Activated CD4-positive, alpha-beta T cell treated with anti-CD3 and anti-CD28 coated beads, Interleukin-2, Interleukin-6, amounts not matched to agents 100 ng/mL and 50 ng/mL, durations not matched to agents 16 hours and 8 hours (primary cell): ENCODE results near the gene PARP3.
"Not testable (repeated sequence)": the region's sequence is repeated elsewhere in the genome, so short reads cannot be mapped to it uniquely, and the experiment has no call there.

ENCODE experiments used
- DNase-seq: peaks from one replicate; pipeline ENCODE4 v3.0.0-alpha.2; 2020

PARP3 gene

DNA sequence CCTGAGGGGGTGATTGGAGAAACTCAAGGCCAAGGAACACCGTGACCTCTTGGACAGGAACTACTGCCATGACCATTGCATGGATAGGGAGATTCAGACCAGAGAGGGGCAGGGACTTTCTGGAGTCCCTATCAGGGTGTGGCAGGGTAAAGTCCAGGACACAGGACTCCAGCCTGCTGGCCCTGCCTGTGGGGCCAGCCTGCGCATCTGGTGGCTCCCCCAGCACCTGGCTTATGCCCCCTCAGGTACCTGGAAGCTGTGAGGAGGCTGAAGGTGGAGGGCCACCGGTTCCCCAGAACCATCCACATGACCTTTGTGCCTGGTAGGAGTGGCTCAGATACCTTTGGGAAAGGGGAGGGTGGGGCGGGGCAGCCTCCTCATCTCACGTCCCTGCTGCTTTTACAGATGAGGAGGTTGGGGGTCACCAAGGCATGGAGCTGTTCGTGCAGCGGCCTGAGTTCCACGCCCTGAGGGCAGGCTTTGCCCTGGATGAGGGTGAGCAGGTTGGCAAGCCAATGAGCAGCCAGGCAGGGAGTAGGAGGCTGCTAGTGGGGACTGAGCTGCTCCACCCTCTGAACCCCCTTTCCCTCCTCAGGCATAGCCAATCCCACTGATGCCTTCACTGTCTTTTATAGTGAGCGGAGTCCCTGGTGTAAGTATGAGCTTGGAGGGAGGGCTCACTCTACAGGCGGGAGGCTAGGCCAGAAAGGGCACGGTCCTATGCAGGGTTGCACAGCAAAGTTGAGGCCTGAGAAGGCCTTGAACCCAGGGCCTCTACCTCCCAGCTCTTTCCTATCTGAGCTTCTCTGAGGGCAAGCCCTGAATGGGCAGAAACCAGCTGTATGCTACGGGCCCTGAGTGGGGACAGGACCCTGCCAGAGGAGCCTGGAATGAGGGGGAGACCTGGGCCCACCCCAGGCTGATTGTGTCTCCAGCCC lies 44.1 kb downstream of the PARP3 start:
- no peak for DNase-seq

DNA sequence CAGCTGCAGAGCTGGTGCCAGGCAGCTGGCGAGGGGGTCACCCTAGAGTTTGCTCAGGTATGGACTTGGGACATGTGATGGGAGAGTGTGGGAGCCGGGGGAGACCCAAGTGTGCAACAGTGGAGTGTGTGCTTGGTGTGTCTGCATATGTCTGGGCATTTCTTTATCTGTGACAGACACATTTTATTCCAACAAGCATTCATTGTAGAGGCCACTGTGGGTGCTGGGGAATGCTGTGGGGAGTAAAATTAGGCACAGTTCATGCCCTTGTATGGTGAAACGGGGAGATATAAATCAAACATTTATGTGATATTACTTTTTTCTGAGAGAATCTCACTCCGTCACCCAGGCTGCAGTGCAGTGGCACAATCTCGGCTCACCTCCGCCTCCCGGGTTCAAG lies 45.4 kb downstream of the PARP3 start:
- no peak for DNase-seq

GRCh38 chr3:51988286-51989146 lies 46.4 kb downstream of the PARP3 start:
- DNase-seq = no peak

GRCh38 chr3:51990501-51990971 lies 48.4 kb downstream of the PARP3 start:
- not testable (repeated sequence) for DNase-seq

GRCh38 chr3:51992017-51992682 lies 50.0 kb downstream of the PARP3 start:
- DNase-seq = no peak

DNA sequence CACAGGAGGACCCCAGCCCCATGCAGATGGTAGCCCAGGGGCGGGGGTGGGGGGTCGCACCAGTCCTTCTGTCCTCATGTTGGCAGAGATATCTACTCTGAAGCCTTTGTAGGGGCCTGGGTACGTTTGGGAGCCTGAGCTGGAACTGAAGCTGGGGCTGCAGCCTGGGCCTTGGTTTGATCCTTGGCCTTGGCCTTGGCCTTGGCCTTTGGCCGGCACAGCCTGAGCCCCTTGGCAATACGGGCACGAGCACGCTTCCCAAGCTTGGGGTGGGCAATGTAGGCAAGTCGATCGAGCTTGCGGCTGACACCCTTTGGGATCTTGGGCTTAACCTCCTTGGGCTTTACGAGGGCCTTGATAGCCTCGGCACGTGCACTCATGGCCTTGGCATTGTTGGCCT lies 51.5 kb downstream of the PARP3 start:
- DNase-seq = not testable (repeated sequence)

DNA sequence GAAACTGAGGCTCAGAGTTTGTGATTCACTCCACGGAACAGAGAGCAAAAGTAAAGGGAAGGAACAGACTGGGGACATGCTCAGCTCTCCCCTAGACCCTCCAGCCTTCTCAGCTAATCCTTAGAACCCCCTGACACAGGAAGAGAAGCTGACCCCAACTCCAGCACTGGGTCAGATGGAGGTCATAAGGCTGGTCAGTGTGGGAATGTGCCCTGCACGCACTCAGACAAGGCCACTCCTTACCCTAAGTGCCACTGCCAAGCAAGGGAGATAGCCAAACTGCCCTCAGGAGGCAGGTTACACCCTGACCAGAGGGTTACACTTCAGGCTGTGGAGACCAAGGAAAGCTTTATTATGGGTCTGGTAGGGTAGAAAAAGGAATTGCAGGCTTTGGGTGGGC lies 52.4 kb downstream of the PARP3 start:
- no peak for DNase-seq

GRCh38 chr3:51995346-51996163 lies 53.4 kb downstream of the PARP3 start, which contains the start of gene RPL29:
Gene RPL29 (minus strand): TSS chr3:51995895. CDS start chr3:51995461, 434 bp downstream.
- DNase-seq = peak; percentile 95

DNA sequence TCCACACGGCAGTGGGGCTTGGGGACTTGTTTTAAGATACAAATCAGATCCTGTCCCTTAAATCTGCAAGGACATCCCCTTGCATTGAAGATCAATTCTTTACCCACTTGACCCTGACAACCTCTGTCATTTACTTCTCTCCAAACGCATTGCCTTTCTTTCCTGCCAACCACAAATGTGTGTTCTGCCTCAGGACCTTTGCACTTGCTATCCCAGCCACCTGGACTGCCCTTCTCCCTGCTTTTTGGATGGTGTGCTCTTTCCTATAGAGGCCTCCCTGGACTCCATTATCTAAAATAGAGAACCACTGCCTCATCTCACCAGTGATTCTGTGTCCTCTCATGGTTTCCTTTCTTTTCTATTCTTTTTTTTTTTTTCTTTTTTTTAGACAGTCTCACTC lies 55.0 kb downstream of the PARP3 start:
- DNase-seq = no peak

DNA sequence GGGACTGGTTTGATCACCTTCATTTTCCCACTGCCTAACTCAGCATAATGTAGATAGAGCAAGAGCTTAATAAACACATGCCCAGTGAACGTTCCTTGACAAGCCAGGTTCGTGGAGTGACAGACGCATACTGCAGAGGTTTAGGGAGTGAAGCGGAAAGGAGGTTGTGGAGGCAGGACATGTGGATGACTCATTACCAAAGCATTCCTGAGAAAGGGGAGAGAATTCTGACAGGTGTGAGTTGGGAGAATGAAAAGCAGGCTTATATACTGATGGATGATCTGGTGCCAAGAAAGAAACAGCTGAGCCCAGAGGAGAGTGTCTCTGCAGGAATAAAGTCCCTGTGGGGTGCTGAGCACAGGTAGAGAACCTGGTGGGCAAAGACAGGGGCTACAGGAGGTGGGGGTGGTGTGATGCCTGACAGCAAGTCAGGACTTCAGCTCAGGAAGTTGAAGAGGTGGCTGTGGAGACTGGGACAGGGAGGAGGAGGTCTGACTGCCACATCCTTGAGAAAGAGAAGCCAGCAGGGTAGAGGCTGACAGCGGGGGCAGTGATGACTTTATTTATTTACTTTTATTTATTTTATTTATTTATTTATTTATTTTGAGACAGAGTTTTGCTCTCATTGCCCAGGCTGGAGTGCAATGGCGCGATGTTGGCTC lies 55.9 kb downstream of the PARP3 start:
- no peak for DNase-seq
